ENCODE data around the gene PPP3R1.
"Not testable (repeated sequence)": the region's sequence is repeated elsewhere in the genome, so short reads cannot be mapped to it uniquely, and the experiment has no call there.

The PPP3R1 gene

DNA sequence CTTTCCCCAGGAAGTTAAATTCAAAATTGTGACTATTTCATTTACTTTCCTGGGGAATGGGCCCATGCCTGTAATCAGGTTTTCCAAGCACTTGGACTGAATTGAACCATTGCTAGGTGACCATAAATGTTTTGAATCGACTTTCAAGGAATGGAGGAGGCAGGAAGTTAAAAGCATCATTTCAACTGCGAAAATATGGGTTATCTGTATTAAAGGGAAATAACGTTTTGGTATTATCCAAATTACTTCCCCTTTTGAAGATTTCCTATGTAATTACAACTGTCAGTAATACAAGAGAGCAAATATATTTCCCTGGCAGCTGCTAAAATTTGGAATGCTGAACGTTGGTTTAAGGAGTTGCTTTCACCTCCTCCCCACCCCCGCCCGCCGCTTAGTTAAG is 75.7 kb downstream of the PPP3R1 start:
- no peak for DNase-seq (ENCODE audit: low read depth)
- H3K4me3 ChIP-seq (ENCODE audit: low read length): no peak overlapping the region
- TF ChIP-seq, protein P1, sequence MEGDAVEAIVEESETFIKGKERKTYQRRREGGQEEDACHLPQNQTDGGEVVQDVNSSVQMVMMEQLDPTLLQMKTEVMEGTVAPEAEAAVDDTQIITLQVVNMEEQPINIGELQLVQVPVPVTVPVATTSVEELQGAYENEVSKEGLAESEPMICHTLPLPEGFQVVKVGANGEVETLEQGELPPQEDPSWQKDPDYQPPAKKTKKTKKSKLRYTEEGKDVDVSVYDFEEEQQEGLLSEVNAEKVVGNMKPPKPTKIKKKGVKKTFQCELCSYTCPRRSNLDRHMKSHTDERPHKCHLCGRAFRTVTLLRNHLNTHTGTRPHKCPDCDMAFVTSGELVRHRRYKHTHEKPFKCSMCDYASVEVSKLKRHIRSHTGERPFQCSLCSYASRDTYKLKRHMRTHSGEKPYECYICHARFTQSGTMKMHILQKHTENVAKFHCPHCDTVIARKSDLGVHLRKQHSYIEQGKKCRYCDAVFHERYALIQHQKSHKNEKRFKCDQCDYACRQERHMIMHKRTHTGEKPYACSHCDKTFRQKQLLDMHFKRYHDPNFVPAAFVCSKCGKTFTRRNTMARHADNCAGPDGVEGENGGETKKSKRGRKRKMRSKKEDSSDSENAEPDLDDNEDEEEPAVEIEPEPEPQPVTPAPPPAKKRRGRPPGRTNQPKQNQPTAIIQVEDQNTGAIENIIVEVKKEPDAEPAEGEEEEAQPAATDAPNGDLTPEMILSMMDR (IDR thresholded peaks at IDR 0.05; ENCODE audit: insufficient read depth, low read depth, low read length, missing control alignments): no peak

- H3K4me3 ChIP-seq (ENCODE audit: low read length); DNase-seq (ENCODE audit: low read depth): not testable (repeated sequence)
Measured at GRCh38 chr2:68175210-68175609, 77.1 kb downstream of the PPP3R1 start.

- no peak overlapping the region for H3K4me3 ChIP-seq (ENCODE audit: low read length)
- TF ChIP-seq, protein P1 (IDR thresholded peaks at IDR 0.05; ENCODE audit: insufficient read depth, low read depth, low read length, missing control alignments): no peak
- DNase-seq (ENCODE audit: low read depth): peak; percentile 83
Measured at GRCh38 chr2:68172990-68173700, 79.2 kb downstream of the PPP3R1 start.

- no peak overlapping the region for H3K4me3 ChIP-seq (ENCODE audit: low read length)
- DNase-seq (ENCODE audit: low read depth): no peak
- TF ChIP-seq, protein P1 (IDR thresholded peaks at IDR 0.05; ENCODE audit: insufficient read depth, low read depth, low read length, missing control alignments): no peak
Measured at GRCh38 chr2:68172521-68172920, 79.8 kb downstream of the PPP3R1 start.

- DNase-seq (ENCODE audit: low read depth): no peak
- TF ChIP-seq, protein P1 (IDR thresholded peaks at IDR 0.05; ENCODE audit: insufficient read depth, low read depth, low read length, missing control alignments): no peak
- no peak overlapping the region for H3K4me3 ChIP-seq (ENCODE audit: low read length)
Measured at GRCh38 chr2:68171684-68172083, 80.6 kb downstream of the PPP3R1 start.

DNA sequence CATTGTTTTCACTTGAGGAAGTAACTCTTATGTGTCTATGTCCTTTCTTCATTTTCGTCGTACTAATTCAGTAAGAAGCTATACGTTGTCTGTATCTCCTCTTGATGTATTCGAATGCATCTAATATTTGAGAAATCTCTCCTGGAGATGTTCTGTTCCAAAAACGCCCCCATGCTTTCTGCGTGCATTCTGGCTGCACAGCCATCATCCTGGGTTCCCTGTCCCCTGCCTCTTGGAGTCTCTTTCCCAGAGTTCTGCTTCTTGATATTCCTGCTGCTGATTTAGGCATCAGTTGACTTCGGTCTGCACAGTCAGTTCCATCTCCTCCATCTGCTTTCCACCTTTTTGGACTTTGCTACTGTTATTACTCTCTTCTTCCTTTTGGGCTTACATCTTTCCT is 81.2 kb downstream of the PPP3R1 start:
- no peak for DNase-seq (ENCODE audit: low read depth)
- TF ChIP-seq, protein P1 (IDR thresholded peaks at IDR 0.05; ENCODE audit: insufficient read depth, low read depth, low read length, missing control alignments): no peak
- no peak overlapping the region for H3K4me3 ChIP-seq (ENCODE audit: low read length)

DNA sequence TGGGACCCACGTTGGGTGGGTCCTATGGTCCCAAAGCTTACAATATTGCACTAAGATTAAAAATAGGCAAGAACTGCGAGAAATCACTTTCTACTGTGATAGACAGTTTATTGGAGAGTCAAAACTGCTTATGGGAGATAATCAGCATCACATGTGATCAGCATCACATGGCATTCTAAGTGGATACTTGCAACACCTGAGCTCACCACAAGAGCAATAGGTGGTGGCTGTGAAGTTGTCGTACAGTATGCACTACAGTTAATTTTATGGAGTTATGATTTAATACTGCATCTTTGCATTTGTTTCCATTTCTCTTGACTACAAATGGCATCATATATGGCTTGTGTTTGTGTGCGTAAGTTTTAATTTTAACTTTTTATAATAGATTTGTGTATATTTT is 83.0 kb downstream of the PPP3R1 start:
- TF ChIP-seq, protein P1 (IDR thresholded peaks at IDR 0.05; ENCODE audit: insufficient read depth, low read depth, low read length, missing control alignments): peak; percentile 13
- DNase-seq (ENCODE audit: low read depth): no peak
- no peak overlapping the region for H3K4me3 ChIP-seq (ENCODE audit: low read length)

Measured in epithelial cell of esophagus (primary cell).